Measurements from ENCODE around the gene TFG. TPM values are rescaled to one million over a fixed set of nuclear protein-coding genes. Genes with fewer than 3 reads are reported as not detected.

The TFG gene
- total and polyA plus RNA-seq, 2 experiments from 2014 or later = 87.6 to 88.5 TPM

GRCh38 chr3:100761211-100761942, 52.1 kb downstream of the TFG start:
- TF ChIP-seq NANOG (IDR thresholded peaks at IDR 0.05; ENCODE audit: borderline replicate concordance) = no peak
- TF ChIP-seq ZNF331 (CRISPR knock-in tag; IDR thresholded peaks at IDR 0.05; ENCODE audit: low read depth) = no peak
- TF ChIP-seq ZNF114 (CRISPR knock-in tag; IDR thresholded peaks at IDR 0.05) = no peak
- TF ChIP-seq EZH2phosphoT487 (IDR thresholded peaks at IDR 0.05; ENCODE audit: unreplicated experiment) = no peak
- TF ChIP-seq CTCF (conservative IDR thresholded peaks at IDR 0.05; ENCODE audit: low read depth in 2 of 2) = peak; percentile 40 to 46
- no peaks in the 10 kb centered on the region for H3K27me3 ChIP-seq (ENCODE audit: insufficient read depth)
- Mint-ChIP-seq H3K4me3 (no peak overlapping the region), H3K9me3 (no peaks in the 10 kb centered on the region), H3K4me1 (peaks cover 13% of the 10 kb centered on the region), H3K27me3 (ENCODE audit: insufficient read depth, low read depth, poor library complexity) (no peaks in the 10 kb centered on the region), H3K36me3 (ENCODE audit: low read depth) (no peaks in the 10 kb centered on the region), H3K27ac (no peak overlapping the region)
- ATAC-seq = peak; percentile 97
- no peak overlapping the region for H3K4me3 ChIP-seq
- H2AFZ ChIP-seq = no peak overlapping the region
- no peak overlapping the region for H3K27ac ChIP-seq (ENCODE audit: low read depth)
- H3K4me2 ChIP-seq = no peak overlapping the region
- H3K4me1 ChIP-seq (ENCODE audit: insufficient read depth) = no peaks in the 10 kb centered on the region; the same call in 1 of the 2 replicates
- H3K79me2 ChIP-seq (replicated peaks; ENCODE audit: insufficient read depth) = no peaks in the 10 kb centered on the region
- peak; percentile 50 for DNase-seq (ENCODE audit: low spot score)
- no peaks in the 10 kb centered on the region for H3K36me3 ChIP-seq (ENCODE audit: insufficient read depth)
- H3F3A ChIP-seq (replicated peaks; ENCODE audit: low read depth) = no peaks in the 10 kb centered on the region
- no peaks in the 10 kb centered on the region for H4K20me1 ChIP-seq (replicated peaks; ENCODE audit: insufficient read depth)
- H3K9me2 ChIP-seq (ENCODE audit: insufficient read depth) = no peaks in the 10 kb centered on the region

- ATAC-seq = no peak
- Histone ChIP-seq H3K4me2 (no peak overlapping the region), H3F3A (replicated peaks; ENCODE audit: low read depth) (no peaks in the 10 kb centered on the region), H3K9me2 (ENCODE audit: insufficient read depth) (no peaks in the 10 kb centered on the region), H3K36me3 (ENCODE audit: insufficient read depth) (no peaks in the 10 kb centered on the region), H3K27ac (ENCODE audit: low read depth) (no peak overlapping the region), H3K27me3 (ENCODE audit: insufficient read depth) (no peaks in the 10 kb centered on the region), H4K20me1 (replicated peaks; ENCODE audit: insufficient read depth) (no peaks in the 10 kb centered on the region), H3K79me2 (replicated peaks; ENCODE audit: insufficient read depth) (no peaks in the 10 kb centered on the region), H3K4me3 (no peak overlapping the region), H3K4me1 (ENCODE audit: insufficient read depth) (no peaks in the 10 kb centered on the region; the same call in 1 of the 2 replicates), H2AFZ (no peak overlapping the region)
- Mint-ChIP-seq H3K36me3 (ENCODE audit: low read depth) (no peaks in the 10 kb centered on the region), H3K27ac (no peak overlapping the region), H3K4me1 (peaks cover 13% of the 10 kb centered on the region), H3K27me3 (ENCODE audit: insufficient read depth, low read depth, poor library complexity) (no peaks in the 10 kb centered on the region), H3K9me3 (no peaks in the 10 kb centered on the region), H3K4me3 (no peak overlapping the region)
- no peak for DNase-seq (ENCODE audit: low spot score)
- no peak for TF ChIP-seq EZH2 (IDR thresholded peaks at IDR 0.05; ENCODE audit: low read depth, unreplicated experiment)
- no peak for TF ChIP-seq POLR2AphosphoS5 (IDR thresholded peaks at IDR 0.05; ENCODE audit: low read depth)
- TF ChIP-seq NANOG (IDR thresholded peaks at IDR 0.05; ENCODE audit: borderline replicate concordance) = no peak
- no peak for TF ChIP-seq REST (IDR thresholded peaks at IDR 0.05; ENCODE audit: unreplicated experiment)
- no peak for TF ChIP-seq STAT1 (IDR thresholded peaks at IDR 0.05; ENCODE audit: unreplicated experiment)
- TF ChIP-seq ZNF114 (CRISPR knock-in tag; IDR thresholded peaks at IDR 0.05) = no peak
- no peak for TF ChIP-seq CTCF (conservative IDR thresholded peaks at IDR 0.05; ENCODE audit: low read depth in 2 of 2)
- TF ChIP-seq EZH2phosphoT487 (IDR thresholded peaks at IDR 0.05; ENCODE audit: unreplicated experiment) = no peak
- no peak for TF ChIP-seq JUNB (IDR thresholded peaks at IDR 0.05; ENCODE audit: unreplicated experiment)
- TF ChIP-seq ETS1 (IDR thresholded peaks at IDR 0.05) = no peak
Measured at GRCh38 chr3:100761951-100762350, 52.7 kb downstream of the TFG start.
